NB4 (cell line): ENCODE data around the gene UFC1.

Experiments
- CTCF ChIP-seq: IDR thresholded peaks from one replicate; pipeline ENCODE4 v1.5.1; 2012; ENCODE audit warnings: low read depth, low read length
- MYC ChIP-seq: IDR thresholded peaks from 2 replicates; pipeline ENCODE4 v1.6.1; 2011; ENCODE audit warnings: low read depth, low read length
- POLR2A ChIP-seq: IDR thresholded peaks from 2 replicates; pipeline ENCODE4 v1.6.1; 2011; ENCODE audit warnings: mild to moderate bottlenecking; ENCODE audit not compliant: insufficient read length; ENCODE audit errors: extremely low read depth

- TF ChIP-seq CTCF, result no peak
- TF ChIP-seq MYC, result peak; percentile 77
- peak; percentile 58 for TF ChIP-seq POLR2A
Observed at GRCh38 chr1:161153682-161154337, at the start of gene UFC1.
